Endometrial microvascular endothelial cells (primary cell): Measurements from ENCODE around the gene STK25. TPM values are rescaled to one million over a fixed set of nuclear protein-coding genes. Genes with fewer than 3 reads are reported as not detected.
"Not testable (repeated sequence)": the region's sequence is repeated elsewhere in the genome, so short reads cannot be mapped to it uniquely, and the experiment has no call there.

ENCODE experiments used
- in situ Hi-C: cut with HindIII; loops from 2 replicates; pipeline ENCODE4 v1.10.0; 2017; ENCODE audit warnings: low sequenced_read_pairs, low pct_unique_long_range_greater_than_20kb; ENCODE audit errors: inconsistent ontology term
- total RNA-seq: library from RNA; depleted of rRNA; stranded (reverse); fragments of >200 nt; gene quantifications from one replicate; pipeline ENCODE4 v1.2.3, GENCODE V29; 2015; ENCODE audit errors: inconsistent ontology term

The STK25 gene
- total RNA-seq, 1 donor from 2014 or later: 375 TPM

DNA sequence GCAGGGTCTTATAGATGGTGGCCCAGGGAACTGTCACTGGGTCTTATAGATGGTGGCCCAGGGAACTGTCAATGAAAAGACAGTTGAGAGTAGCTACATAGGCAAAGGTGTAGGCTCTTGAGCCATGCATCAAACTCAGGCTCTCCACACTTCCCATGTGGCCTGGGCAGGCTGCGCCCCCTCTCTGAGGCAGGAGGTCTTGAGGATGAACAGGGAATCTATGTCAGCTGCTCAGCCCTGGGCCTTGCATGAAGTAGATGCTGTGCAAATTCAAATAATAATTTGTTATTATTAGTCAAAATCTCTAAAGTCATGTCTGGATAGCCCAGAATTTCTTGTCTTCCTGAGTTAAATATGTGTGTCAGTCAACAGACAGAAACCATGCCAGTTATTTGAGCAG is 26.7 kb downstream of the STK25 start:
- in situ Hi-C loops: no loop called here

- in situ Hi-C loops: no loop called here
Observed at GRCh38 chr2:241479026-241479898, 29.1 kb downstream of the STK25 start.

DNA sequence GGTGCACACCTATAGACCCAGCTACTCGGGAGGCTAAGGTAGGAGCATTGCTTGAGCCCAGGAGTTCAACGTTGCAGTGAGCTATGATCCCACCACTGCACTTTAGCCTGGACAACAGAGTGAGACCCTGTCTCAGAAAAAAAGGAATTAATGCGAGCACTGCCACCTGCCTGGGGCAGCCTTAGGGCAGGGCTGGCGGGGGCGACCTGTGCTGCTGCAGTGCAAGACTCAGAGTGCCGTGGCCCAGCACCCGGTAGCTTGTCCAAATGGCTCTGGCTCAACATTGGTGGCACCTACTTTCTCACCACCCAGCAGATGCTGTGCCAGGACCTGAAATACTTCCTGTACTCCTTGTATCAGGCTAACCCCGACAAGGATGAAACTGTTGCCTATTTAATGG is 30.2 kb downstream of the STK25 start:
- in situ Hi-C loops: no loop called here

GRCh38 chr2:241475267-241475666 is 33.1 kb downstream of the STK25 start:
- in situ Hi-C loops: no loop called here

DNA sequence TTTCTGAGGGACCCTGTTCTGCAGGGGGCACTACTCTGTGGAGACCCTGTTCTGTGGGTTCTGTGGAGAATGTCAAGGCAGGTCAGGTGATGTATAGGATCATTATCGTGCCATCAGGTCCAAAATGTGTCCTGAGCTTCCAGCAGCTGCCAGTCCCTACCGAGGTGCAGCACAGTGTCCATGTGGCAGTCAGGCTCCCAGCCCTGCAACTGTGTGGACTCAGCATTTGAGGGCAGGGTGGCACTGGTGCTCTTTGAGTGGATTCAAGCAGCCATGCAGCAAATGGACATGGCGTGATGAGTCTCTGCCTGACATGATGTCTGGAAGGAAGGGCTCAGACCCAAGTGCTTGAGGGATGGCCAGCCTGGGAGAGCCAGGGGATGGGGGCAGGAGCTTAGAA is 35.0 kb downstream of the STK25 start:
- in situ Hi-C loops: no loop called here

- in situ Hi-C loops: no loop called here
Observed at GRCh38 chr2:241469746-241470145, 38.6 kb downstream of the STK25 start.

GRCh38 chr2:241468476-241468781 is 40.0 kb downstream of the STK25 start:
- in situ Hi-C loops: no loop called here

- in situ Hi-C loops: no loop called here
Observed at GRCh38 chr2:241467777-241468475, 40.5 kb downstream of the STK25 start.

DNA sequence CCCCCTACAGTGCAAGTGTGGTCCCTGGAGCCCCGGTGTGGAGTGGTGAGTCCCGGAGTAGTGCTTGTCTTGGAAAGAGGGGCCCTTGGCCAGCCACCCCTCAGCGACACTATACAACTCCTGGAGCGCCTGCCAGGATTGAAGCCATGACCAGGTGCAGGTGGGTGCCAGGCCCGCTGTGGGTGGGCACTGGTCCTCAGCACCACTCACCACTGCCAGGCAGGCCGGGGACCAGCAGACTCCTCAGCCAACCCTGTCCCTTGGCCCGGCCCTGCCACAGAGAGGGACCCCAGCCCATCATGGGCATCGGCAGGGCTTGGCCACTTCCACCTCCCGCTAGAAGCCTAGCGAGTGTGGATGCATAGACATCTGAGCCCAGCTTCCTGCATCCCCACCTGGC is 42.2 kb downstream of the STK25 start:
- in situ Hi-C loops: no loop called here

GRCh38 chr2:241465543-241465942 is 42.8 kb downstream of the STK25 start:
- in situ Hi-C loops: no loop called here

DNA sequence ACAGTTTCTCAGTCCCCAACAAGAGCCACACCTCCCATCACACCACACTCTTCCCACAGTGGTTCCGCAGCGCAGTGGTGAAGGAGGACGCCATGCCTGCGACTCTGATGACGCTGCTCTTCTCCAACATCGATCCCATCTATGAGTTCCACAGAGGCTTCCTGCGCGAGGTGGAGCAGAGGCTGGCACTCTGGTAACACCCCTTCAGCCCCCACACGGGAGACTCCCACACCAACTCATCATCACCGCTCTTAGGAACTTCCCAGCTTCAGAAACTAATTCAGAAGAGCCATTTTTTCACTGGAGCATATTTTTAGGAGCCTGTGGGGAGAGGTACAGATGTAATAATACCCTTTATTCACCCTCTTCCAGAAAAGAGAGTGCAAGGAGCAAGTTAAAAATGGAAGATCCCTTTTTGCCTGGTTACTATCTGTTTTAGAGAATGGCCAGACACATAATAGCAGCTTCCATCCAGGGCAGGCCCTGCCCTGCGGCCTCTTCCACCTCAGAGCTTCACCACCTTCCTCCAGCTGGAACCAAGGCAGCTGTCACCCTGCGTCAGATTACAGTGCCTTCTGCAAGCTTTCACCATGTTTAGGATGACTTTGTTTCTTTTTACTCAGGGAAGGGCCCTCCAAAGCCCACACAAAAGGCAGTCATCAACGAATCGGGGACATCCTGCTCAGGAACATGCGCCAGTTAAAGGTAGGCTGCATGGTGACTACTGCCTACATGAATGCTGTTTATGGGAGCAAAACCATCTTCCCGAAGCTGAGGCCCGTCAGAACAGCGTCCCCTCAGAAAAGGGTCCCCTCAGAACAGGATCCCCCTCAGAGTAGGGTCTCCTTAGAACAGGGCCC is 44.9 kb downstream of the STK25 start:
- in situ Hi-C loops: no loop called here

- in situ Hi-C loops: no loop called here
Observed at GRCh38 chr2:241461693-241462677, 46.4 kb downstream of the STK25 start.

DNA sequence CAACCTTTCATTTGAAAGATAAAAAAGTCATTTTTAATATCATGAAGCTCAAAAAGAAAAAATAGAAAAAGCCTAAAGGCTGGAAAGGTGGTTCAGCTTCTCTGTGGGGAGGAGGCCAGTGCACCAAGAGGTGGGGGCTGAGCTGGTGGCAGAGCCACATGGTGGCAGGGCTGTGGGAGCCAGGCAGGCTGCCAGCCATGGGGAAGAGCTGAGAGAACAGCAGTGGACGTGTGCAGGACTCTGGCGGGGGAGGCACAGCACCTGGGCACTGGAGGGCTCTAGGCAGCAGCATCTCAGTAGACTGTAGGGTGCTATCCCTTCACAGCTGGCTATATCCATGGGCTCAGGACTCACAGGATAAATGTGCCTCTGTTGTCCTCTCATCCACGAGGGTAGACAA is 47.8 kb downstream of the STK25 start:
- in situ Hi-C loops: no loop called here

DNA sequence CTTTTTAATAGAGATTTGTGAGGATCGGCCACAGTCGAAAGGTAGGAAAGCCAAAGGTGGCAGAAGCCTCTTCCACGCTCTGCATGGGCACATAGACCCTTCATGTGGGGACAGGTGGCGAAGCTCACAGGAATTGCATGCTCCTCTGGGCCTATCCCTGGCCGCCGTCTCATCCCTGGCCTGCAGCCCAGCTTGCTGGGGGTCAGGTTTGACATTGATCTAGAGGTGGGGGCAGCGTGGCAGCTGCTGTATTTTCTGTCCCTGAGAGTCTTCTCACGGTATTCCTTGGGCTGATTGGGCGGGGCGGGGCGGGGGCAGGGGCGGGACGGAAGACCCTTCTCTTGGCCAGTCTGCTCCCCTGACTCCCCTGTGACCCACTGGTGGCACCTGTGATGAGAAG is 48.9 kb downstream of the STK25 start:
- in situ Hi-C loops: no loop called here

- in situ Hi-C loops: no loop called here
Observed at GRCh38 chr2:241458687-241459086, 49.7 kb downstream of the STK25 start.

GRCh38 chr2:241456546-241456945 is 51.8 kb downstream of the STK25 start:
- in situ Hi-C loops: no loop called here

DNA sequence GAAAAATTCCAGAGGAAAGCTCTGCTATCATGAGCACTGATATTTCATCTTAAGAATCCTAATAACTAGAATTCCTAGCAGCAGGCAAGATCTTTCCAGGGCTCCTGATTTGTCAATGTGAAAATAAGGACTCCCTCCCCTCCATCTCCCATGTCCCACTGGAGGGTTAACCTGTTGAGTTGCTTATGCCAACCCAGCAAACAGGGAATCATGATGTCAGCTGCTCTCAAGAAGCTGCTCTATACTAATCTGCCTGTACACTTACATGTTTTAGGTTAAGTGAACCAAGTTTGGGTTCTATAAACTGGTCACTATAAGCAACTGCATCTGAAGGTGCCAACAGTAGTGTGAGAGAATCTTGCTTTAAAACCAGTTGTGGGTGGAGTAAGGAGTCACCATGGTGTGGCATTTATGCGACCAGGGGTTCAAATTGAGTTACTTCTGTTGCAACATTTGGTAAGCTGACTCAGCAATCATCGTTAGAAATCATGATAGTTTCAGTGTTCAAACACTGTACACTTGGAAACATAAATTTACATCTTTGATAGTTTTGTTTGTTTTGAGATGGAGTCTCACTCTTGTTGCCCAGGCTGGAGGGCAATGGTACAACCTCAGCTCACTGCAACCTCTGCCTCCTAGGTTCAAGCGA is 53.4 kb downstream of the STK25 start:
- in situ Hi-C loops: no loop called here

- in situ Hi-C loops: not testable (repeated sequence)
Observed at GRCh38 chr2:241453919-241454318, 54.5 kb downstream of the STK25 start.
